ENCODE data around the gene TPH1. TPM values are rescaled to one million over a fixed set of nuclear protein-coding genes. Genes with fewer than 3 reads are reported as not detected.

TPH1 gene
- total and polyA plus RNA-seq, 2 of the 8 experiments (the other 6 are each of a cell fraction or from before 2014, with no cell fraction given): 0.09 to 0.22 TPM

GRCh38 chr11:18078909-18079308, 32.8 kb upstream of the TPH1 start:
- TF ChIP-seq YY1 (IDR thresholded peaks at IDR 0.05; ENCODE audit: low read depth, low read length): no peak
- no peak for TF ChIP-seq SUZ12 (IDR thresholded peaks at IDR 0.05; ENCODE audit: low read length)
- H2BK15ac ChIP-seq (ENCODE audit: low read length): no peak overlapping the region
- H4K5ac ChIP-seq (ENCODE audit: insufficient read length, low read depth, low read length): no peak overlapping the region
- DNase-seq (ENCODE audit: low read depth in 1 of 2, low spot score in 2 of 2) (no peak), FAIRE-seq (no peak)
- no peak overlapping the region for H3K56ac ChIP-seq (replicated peaks; ENCODE audit: insufficient read length, low read depth, low read length)
- no peak overlapping the region for H3K4me3 ChIP-seq (ENCODE audit: extremely low read depth in 1 of 4, insufficient read depth in 2 of 4, low read depth in 3 of 4, low read length in 4 of 4)
- no peak overlapping the region for H2BK20ac ChIP-seq (ENCODE audit: low read length)
- H3K23me2 ChIP-seq (ENCODE audit: low read depth, low read length): no peaks in the 10 kb centered on the region; the same call in 1 of the 2 replicates
- H3K14ac ChIP-seq (ENCODE audit: insufficient read length): no peak overlapping the region
- ChIA-PET CTCF (ENCODE audit: partially characterized antibody) (no interaction called here), POLR2A (ENCODE audit: partially characterized antibody) (no interaction called here)
- H4K20me1 ChIP-seq (replicated peaks in 1 of 2; ENCODE audit: control insufficient read depth in 1 of 2, insufficient read depth in 2 of 2, low read length in 2 of 2): peaks cover 0 to 4% of the 10 kb centered on the region in 2 experiments
- H4K8ac ChIP-seq (ENCODE audit: extremely low read depth, insufficient read depth, low read length): no peak overlapping the region
- H3K79me2 ChIP-seq (ENCODE audit: control insufficient read depth in 1 of 2, insufficient read depth in 2 of 2, low read length in 2 of 2): no peaks in the 10 kb centered on the region
- no peak overlapping the region for H4K91ac ChIP-seq (replicated peaks; ENCODE audit: insufficient read length, low read length)
- H3K9ac ChIP-seq (replicated peaks in 1 of 4; ENCODE audit: extremely low read depth in 1 of 4, low read depth in 3 of 4, low read length in 3 of 4): no peak overlapping the region
- H3K27me3 ChIP-seq (replicated peaks in 1 of 4; ENCODE audit: control insufficient read depth in 3 of 4, extremely low read depth in 1 of 4, insufficient read depth in 3 of 4, low read length in 3 of 4): no peaks in the 10 kb centered on the region
- no peak overlapping the region for H3K4me2 ChIP-seq (ENCODE audit: insufficient read depth in 1 of 2, low read depth in 2 of 2, low read length in 2 of 2)
- H3K9me3 ChIP-seq (ENCODE audit: insufficient read depth in 2 of 2, low read depth in 1 of 2, low read length in 1 of 2): no peaks in the 10 kb centered on the region
- no peaks in the 10 kb centered on the region for H3K79me1 ChIP-seq (ENCODE audit: low read depth, low read length)
- no peak overlapping the region for H3K18ac ChIP-seq (ENCODE audit: extremely low read depth, low read length)
- 85% methylated on average over 2 of the region's 2 CpGs; no CpG with 5 or more reads in 1 of the 2 experiments for WGBS, 2 experiments (ENCODE audit: extremely low coverage in 1 of 2, insufficient coverage in 1 of 2, insufficient read length in 1 of 2, insufficient replicate concordance in 2 of 2, low coverage in 1 of 2, low lambda C conversion rate in 2 of 2, missing lambda C conversion rate in 1 of 2)
- H2AFZ ChIP-seq (ENCODE audit: low read length): no peak overlapping the region
- H3K23ac ChIP-seq (ENCODE audit: insufficient read length): no peak overlapping the region
- H3K4ac ChIP-seq (replicated peaks; ENCODE audit: insufficient read length, low read depth, low read length): no peak overlapping the region
- H3K27ac ChIP-seq (ENCODE audit: low read depth, low read length): no peak overlapping the region
- no peak overlapping the region for H2BK120ac ChIP-seq (replicated peaks; ENCODE audit: low read depth, low read length)
- H2BK5ac ChIP-seq (ENCODE audit: low read depth, low read length): no peak overlapping the region
- H2BK12ac ChIP-seq (ENCODE audit: low read depth, low read length): no peak overlapping the region
- H3K36me3 ChIP-seq (ENCODE audit: control insufficient read depth in 2 of 4, insufficient read depth in 4 of 4, low read length in 3 of 4): peaks cover 8 to 45% (median 21%) of the 10 kb centered on the region in 4 experiments
- H3K4me1 ChIP-seq (replicated peaks in 1 of 4; ENCODE audit: control insufficient read depth in 3 of 4, insufficient read depth in 4 of 4, low read length in 3 of 4): no peaks in the 10 kb centered on the region
- H2AK5ac ChIP-seq (ENCODE audit: low read depth, low read length): no peak overlapping the region
